ENCODE results near the gene PAQR7.

PAQR7 gene

GRCh38 chr1:25821112-25821476, 54.4 kb downstream of the PAQR7 start:
- peak overlapping the region; percentile 94 for H3K4me3 ChIP-seq (ENCODE audit: low read depth, low read length)
- in situ Hi-C loops (cut with HindIII; ENCODE audit: low sequenced_read_pairs) = no loop called here
- no peak for DNase-seq (ENCODE audit: low read depth)
- no peak for TF ChIP-seq CTCF (IDR thresholded peaks at IDR 0.05; ENCODE audit: low read depth, low read length, missing control alignments)

DNA sequence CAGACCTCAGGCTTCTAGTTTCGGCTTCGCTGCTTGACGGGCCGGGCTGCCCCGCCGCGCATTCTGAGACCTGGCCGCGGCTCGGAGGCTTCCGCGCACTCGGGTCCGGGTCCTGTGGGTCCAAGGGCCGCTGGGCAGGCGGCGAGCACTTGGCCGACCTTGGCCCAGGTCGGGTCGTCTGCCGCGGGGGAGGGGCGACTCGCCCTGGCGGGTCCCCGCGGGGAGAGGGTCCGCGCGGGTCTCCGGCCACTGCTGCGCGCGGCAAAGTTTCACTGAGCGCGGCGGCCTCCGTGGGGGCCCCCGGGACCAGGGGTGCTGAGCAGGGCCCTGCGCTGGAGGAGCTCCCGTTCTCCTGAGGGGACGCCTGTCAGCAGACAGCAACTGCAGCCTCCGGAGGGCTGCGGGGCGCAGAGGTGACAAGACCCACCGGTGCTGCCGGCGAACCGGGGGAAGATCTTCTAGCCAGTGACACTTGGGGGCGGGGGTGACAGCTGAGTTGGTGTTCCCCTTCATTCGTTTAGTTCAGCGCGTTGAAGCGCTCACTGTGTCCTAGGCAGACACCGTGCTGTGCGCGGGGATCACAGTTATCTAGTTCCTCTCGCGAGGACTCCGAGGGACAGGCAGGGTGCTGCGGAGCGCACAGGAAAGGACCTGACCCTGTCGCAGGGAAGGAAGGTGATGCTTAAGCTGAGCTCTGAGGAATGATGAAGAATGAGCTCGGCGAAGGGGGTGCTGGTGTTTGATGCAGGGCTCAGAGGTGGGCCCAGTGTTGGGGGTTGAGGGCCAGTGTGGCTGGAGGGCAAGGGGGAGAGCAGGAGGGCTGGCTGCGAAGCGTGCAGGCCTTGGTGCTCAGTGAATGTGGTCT, 55.0 kb downstream of the PAQR7 start:
- TF ChIP-seq CTCF (IDR thresholded peaks at IDR 0.05; ENCODE audit: low read depth, low read length, missing control alignments) = no peak
- peak overlapping the region; percentile 94 for H3K4me3 ChIP-seq (ENCODE audit: low read depth, low read length)
- in situ Hi-C loops (cut with HindIII; ENCODE audit: low sequenced_read_pairs) = no loop called here
- no peak for DNase-seq (ENCODE audit: low read depth)

- H3K4me3 ChIP-seq (ENCODE audit: low read depth, low read length) = peak within 1 kb of the TSS; percentile 94
- in situ Hi-C loops (cut with HindIII; ENCODE audit: low sequenced_read_pairs) = no loop called here
Measured at GRCh38 chr1:25819491-25820246, 55.8 kb downstream of the PAQR7 start, which contains the start of gene MTFR1L. TSS of gene MTFR1L (plus strand) at chr1:25819954. CDS start at chr1:25823105, 3,151 bp downstream.

DNA sequence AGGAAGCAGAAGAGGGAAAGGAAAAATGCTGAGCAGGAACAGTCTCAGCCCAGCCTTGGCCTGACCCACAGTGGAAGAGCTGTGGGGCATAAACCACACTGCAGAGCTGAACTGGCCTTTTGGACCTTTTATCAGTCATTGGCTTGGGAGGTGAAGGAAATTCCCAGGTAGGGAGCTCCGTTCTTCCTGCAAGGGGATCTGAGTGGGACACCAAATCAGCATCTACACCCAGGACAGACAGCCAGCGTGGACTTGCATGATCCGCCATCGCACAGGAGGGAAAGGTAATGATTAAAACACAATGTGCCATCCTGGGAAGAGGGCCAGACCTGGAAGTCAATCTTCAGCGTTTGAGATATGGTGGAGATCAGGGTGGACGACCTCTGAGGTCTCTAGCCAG, 56.9 kb downstream of the PAQR7 start:
- DNase-seq (ENCODE audit: low read depth) = no peak
- no peak for TF ChIP-seq CTCF (IDR thresholded peaks at IDR 0.05; ENCODE audit: low read depth, low read length, missing control alignments)
- peak overlapping the region; percentile 94 for H3K4me3 ChIP-seq (ENCODE audit: low read depth, low read length)
- in situ Hi-C loops (cut with HindIII; ENCODE audit: low sequenced_read_pairs) = no loop called here

More at GRCh38 chr1:25819491-25820246, 55.8 kb downstream of the PAQR7 start, which contains the start of gene MTFR1L:
- TF ChIP-seq CTCF (IDR thresholded peaks at IDR 0.05; ENCODE audit: low read depth, low read length, missing control alignments) = no peak
- DNase-seq (ENCODE audit: low read depth) = no peak

DNA sequence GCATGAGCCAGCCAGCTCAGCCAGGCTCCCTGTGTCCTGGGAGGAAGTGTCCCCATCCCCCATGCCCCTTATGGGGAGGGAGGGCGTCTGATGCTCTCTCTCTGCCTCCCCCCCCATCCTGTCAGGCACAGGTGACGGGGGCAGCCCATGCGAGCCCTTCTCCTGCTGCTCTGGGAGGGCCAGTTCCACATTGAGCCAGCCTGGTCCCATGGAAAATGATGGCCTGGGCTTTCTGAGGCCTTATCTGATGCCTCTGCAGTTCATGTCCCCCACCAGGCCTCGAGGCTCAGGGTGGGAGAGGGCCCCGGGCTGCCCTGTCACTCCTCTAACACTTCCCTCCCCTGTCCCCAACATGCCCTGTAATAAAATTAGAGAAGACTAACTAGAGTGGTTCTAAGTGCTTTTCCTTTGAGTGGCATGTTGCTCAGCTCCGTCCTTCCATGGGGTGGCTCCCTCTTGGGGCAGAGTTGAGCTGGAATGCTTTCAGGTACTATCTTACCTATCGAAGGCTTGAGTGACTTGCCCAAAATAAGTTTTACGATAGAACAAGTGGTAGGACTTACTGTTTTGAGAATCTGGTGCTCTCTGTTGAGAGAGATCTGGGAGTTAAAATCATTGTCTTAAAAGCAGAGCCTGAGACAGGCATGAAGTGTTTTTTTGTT, 57.5 kb downstream of the PAQR7 start:
- DNase-seq (ENCODE audit: low read depth) = no peak
- in situ Hi-C loops (cut with HindIII; ENCODE audit: low sequenced_read_pairs) = no loop called here
- H3K4me3 ChIP-seq (ENCODE audit: low read depth, low read length) = no peak overlapping the region
- peak; percentile 10 for TF ChIP-seq CTCF (IDR thresholded peaks at IDR 0.05; ENCODE audit: low read depth, low read length, missing control alignments)

- in situ Hi-C loops (cut with HindIII; ENCODE audit: low sequenced_read_pairs) = no loop called here
- TF ChIP-seq CTCF (IDR thresholded peaks at IDR 0.05; ENCODE audit: low read depth, low read length, missing control alignments) = no peak
- DNase-seq (ENCODE audit: low read depth) = no peak
- H3K4me3 ChIP-seq (ENCODE audit: low read depth, low read length) = no peak overlapping the region
Measured at GRCh38 chr1:25816112-25816718, 59.3 kb downstream of the PAQR7 start.

All from astrocyte of the cerebellum (primary cell).